AG09309 (cell line): ENCODE data around the gene KLRC3.
"Not testable (repeated sequence)": the region's sequence is repeated elsewhere in the genome, so short reads cannot be mapped to it uniquely, and the experiment has no call there.

ENCODE experiments used
- DNase-seq: peaks from one replicate; pipeline ENCODE4 v3.0.0-alpha.2; 2010; ENCODE audit warnings: low read depth
- H3K4me3 ChIP-seq: 2 replicates; pipeline ENCODE4 v1.5.1; 2011; ENCODE audit warnings: mild to moderate bottlenecking, low read depth, low read length, moderate library complexity; ENCODE audit not compliant: control insufficient read depth
- CTCF ChIP-seq: IDR thresholded peaks from 2 replicates; pipeline ENCODE4 v1.5.1; 2011; ENCODE audit warnings: mild to moderate bottlenecking, low read depth, low read length, inconsistent platforms; ENCODE audit not compliant: insufficient read depth, control insufficient read depth; ENCODE audit errors: missing control alignments

Gene KLRC3

GRCh38 chr12:10386857-10387256 is 33.5 kb downstream of the KLRC3 start:
- DNase-seq, result no peak
- TF ChIP-seq CTCF, result no peak
- H3K4me3 ChIP-seq, result no peak overlapping the region

GRCh38 chr12:10385166-10385613 is 35.2 kb downstream of the KLRC3 start:
- no peak overlapping the region for H3K4me3 ChIP-seq
- TF ChIP-seq CTCF, result no peak

GRCh38 chr12:10384191-10384590 is 36.2 kb downstream of the KLRC3 start:
- TF ChIP-seq CTCF, result no peak
- no peak for DNase-seq
- H3K4me3 ChIP-seq, result no peak overlapping the region

More at GRCh38 chr12:10385166-10385613, 35.2 kb downstream of the KLRC3 start:
- peak; percentile 73 for DNase-seq

GRCh38 chr12:10381928-10382628 is 38.3 kb downstream of the KLRC3 start:
- TF ChIP-seq CTCF, result no peak
- no peak overlapping the region for H3K4me3 ChIP-seq

GRCh38 chr12:10378737-10379136 is 41.7 kb downstream of the KLRC3 start:
- DNase-seq, result not testable (repeated sequence)

More at GRCh38 chr12:10381928-10382628, 38.3 kb downstream of the KLRC3 start:
- no peak for DNase-seq

GRCh38 chr12:10374624-10375018 is 45.8 kb downstream of the KLRC3 start:
- no peak for TF ChIP-seq CTCF
- DNase-seq, result no peak
- no peak overlapping the region for H3K4me3 ChIP-seq

More at GRCh38 chr12:10378737-10379136, 41.7 kb downstream of the KLRC3 start:
- H3K4me3 ChIP-seq, result not testable (repeated sequence)

GRCh38 chr12:10372559-10372958 is 47.8 kb downstream of the KLRC3 start:
- TF ChIP-seq CTCF, result no peak
- no peak overlapping the region for H3K4me3 ChIP-seq
- DNase-seq, result no peak

GRCh38 chr12:10371893-10372535 is 48.4 kb downstream of the KLRC3 start:
- not testable (repeated sequence) for H3K4me3 ChIP-seq, DNase-seq
